Measurements from ENCODE around the gene CAPRIN2. TPM values are rescaled to one million over a fixed set of nuclear protein-coding genes. Genes with fewer than 3 reads are reported as not detected.
A peak's percentile ranks its signal among the peaks of the same experiment; 100 is the strongest.

The CAPRIN2 gene
- total RNA-seq (2021) (27.4 and 29.5 TPM in 2 replicates), Bru-seq, nascent RNA (percentile 79 among the genes with signal in this experiment), BruChase-seq, experiment 1, labeled RNA remaining after a 2-hour chase (percentile 83 among the genes with signal in this experiment), BruChase-seq, experiment 2, labeled RNA remaining after a 6-hour chase (percentile 71 among the genes with signal in this experiment)
- long read RNA-seq, full-length matches to known transcripts, result 1 of 7 reads
- long read RNA-seq, partial matches to known transcripts, result 1 of 7 reads
- long read RNA-seq, other reads (novel, unspliced or antisense), result 5 of 7 reads

- Histone ChIP-seq H4K20me1 (ENCODE audit: insufficient read depth) (no peaks in the 10 kb centered on the region; the same call in 1 of the 2 replicates), H3K4me1 (replicated peaks; ENCODE audit: insufficient read depth) (peaks cover 46% of the 10 kb centered on the region), H3F3A (ENCODE audit: insufficient read depth, low read depth) (peaks cover 9% of the 10 kb centered on the region; the same call in 1 of the 2 replicates), H3K79me2 (ENCODE audit: low read depth) (peaks cover 50% of the 10 kb centered on the region), H3K4me3 (peak within 1 kb of the TSS; percentile 74), H3K36me3 (ENCODE audit: low read depth) (peaks cover 12% of the 10 kb centered on the region), H3K9me2 (ENCODE audit: insufficient read depth) (no peaks in the 10 kb centered on the region), H3K9me3 (ENCODE audit: insufficient read depth, low read depth) (no peaks in the 10 kb centered on the region), H3K4me2 (peak within 1 kb of the TSS; percentile 98), H3K27ac (peak within 1 kb of the TSS; percentile 70), H2AFZ (peak within 1 kb of the TSS; percentile 87), H3K27me3 (ENCODE audit: insufficient read depth, low read depth) (no peaks in the 10 kb centered on the region)
- no TSS peak for BruUV-seq (replicated peaks)
- CTCF ChIA-PET, result interaction anchor here (1.1 to 1.5 kb wide), 4 partner anchors 23 to 60 kb away, joined by 4 to 11 read pairs (median 6); no protein-coding TSS in a partner anchor
- intact Hi-C loops (cut with micrococcal nuclease; ENCODE audit: unreplicated experiment), result loop anchor here (1.0 to 2.0 kb wide), 4 partner anchors 40 to 1374 kb away; partner anchors contain the start of genes ERGIC2 and IPO8
- TF ChIP-seq EZH2 (IDR thresholded peaks at IDR 0.05; ENCODE audit: low read depth) (no peak), CTCF (conservative IDR thresholded peaks at IDR 0.05) (peak; percentile 41; the same call in 1 of the 2 replicates)
- DNase-seq, result peak; percentile 86 to 100
- POLR2A ChIA-PET (ENCODE audit: unreplicated experiment), result interaction anchor here (0.6 to 1.4 kb wide), 4 partner anchors 41 to 852 kb away, joined by 4 to 17 read pairs (median 6); no protein-coding TSS in a partner anchor
These were observed at the start of gene CAPRIN2 for GRCh38 chr12:30754750-30755394. TSS of gene CAPRIN2 (minus strand) at chr12:30754951. CDS start at chr12:30753520, 1,431 bp downstream.

GRCh38 chr12:30797689-30798088 lies 42.9 kb upstream of the CAPRIN2 start:
- intact Hi-C loops (cut with micrococcal nuclease; ENCODE audit: unreplicated experiment), result no loop called here
- no peaks in the 10 kb centered on the region for H3K27me3 ChIP-seq (ENCODE audit: insufficient read depth, low read depth)
- H3K79me2 ChIP-seq (ENCODE audit: low read depth), result peaks cover 13% of the 10 kb centered on the region
- H3F3A ChIP-seq (ENCODE audit: insufficient read depth, low read depth), result peaks cover 46% of the 10 kb centered on the region
- POLR2A ChIA-PET (ENCODE audit: unreplicated experiment), result no interaction called here
- no TSS peak for BruUV-seq (replicated peaks)
- no peaks in the 10 kb centered on the region for H4K20me1 ChIP-seq (ENCODE audit: insufficient read depth)
- DNase-seq, result no peak
- H3K9me2 ChIP-seq (ENCODE audit: insufficient read depth), result no peaks in the 10 kb centered on the region
- TF ChIP-seq CTCF (conservative IDR thresholded peaks at IDR 0.05), result peak; percentile 45; the same call in 1 of the 2 replicates
- no peak for TF ChIP-seq EZH2 (IDR thresholded peaks at IDR 0.05; ENCODE audit: low read depth)
- H3K4me3 ChIP-seq, result peak overlapping the region; percentile 82; the same call in 1 of the 2 replicates
- CTCF ChIA-PET, result no interaction called here
- H2AFZ ChIP-seq, result peak overlapping the region; percentile 61; the same call in 1 of the 2 replicates
- peak overlapping the region; percentile 94 for H3K27ac ChIP-seq
- H3K4me1 ChIP-seq (replicated peaks; ENCODE audit: insufficient read depth), result peaks cover 35% of the 10 kb centered on the region
- peaks cover 21% of the 10 kb centered on the region for H3K36me3 ChIP-seq (ENCODE audit: low read depth)
- H3K9me3 ChIP-seq (ENCODE audit: insufficient read depth, low read depth), result no peaks in the 10 kb centered on the region
- H3K4me2 ChIP-seq, result peak overlapping the region; percentile 79

GRCh38 chr12:30796891-30797371 lies 42.2 kb upstream of the CAPRIN2 start:
- intact Hi-C loops (cut with micrococcal nuclease; ENCODE audit: unreplicated experiment), result loop anchor here (1.0 kb wide), 1 partner anchor 102 kb away; the partner anchor contains the start of gene IPO8
- DNase-seq, result peak in 1 of 2 experiments; percentile 44
- peak overlapping the region; percentile 94 for H3K27ac ChIP-seq
- ChIA-PET CTCF (interaction anchor here (0.6 to 1.6 kb wide), 4 partner anchors 10 to 43 kb away, joined by 3 to 6 read pairs (median 3); no protein-coding TSS in a partner anchor), POLR2A (ENCODE audit: unreplicated experiment) (interaction anchor here (0.5 to 0.8 kb wide), 4 partner anchors 9 to 1417 kb away, joined by 3 to 11 read pairs (median 8); partner anchors contain the start of gene CAPRIN2)
- no peaks in the 10 kb centered on the region for H3K9me2 ChIP-seq (ENCODE audit: insufficient read depth)
- peak overlapping the region; percentile 69 for H2AFZ ChIP-seq
- peaks cover 15% of the 10 kb centered on the region for H3K79me2 ChIP-seq (ENCODE audit: low read depth)
- peaks cover 17% of the 10 kb centered on the region for H3K36me3 ChIP-seq (ENCODE audit: low read depth)
- H3K9me3 ChIP-seq (ENCODE audit: insufficient read depth, low read depth), result no peaks in the 10 kb centered on the region
- no peak for TF ChIP-seq EZH2 (IDR thresholded peaks at IDR 0.05; ENCODE audit: low read depth)
- TF ChIP-seq CTCF (conservative IDR thresholded peaks at IDR 0.05), result no peak
- no TSS peak for BruUV-seq (replicated peaks)
- peaks cover 43% of the 10 kb centered on the region for H3K4me1 ChIP-seq (replicated peaks; ENCODE audit: insufficient read depth)
- no peaks in the 10 kb centered on the region for H3K27me3 ChIP-seq (ENCODE audit: insufficient read depth, low read depth)
- no peaks in the 10 kb centered on the region for H4K20me1 ChIP-seq (ENCODE audit: insufficient read depth)
- peak overlapping the region; percentile 79 for H3K4me2 ChIP-seq
- peak overlapping the region; percentile 82 for H3K4me3 ChIP-seq
- peaks cover 54% of the 10 kb centered on the region for H3F3A ChIP-seq (ENCODE audit: insufficient read depth, low read depth)
